ENCODE measurements around the gene CDC42BPB. TPM values are rescaled to one million over a fixed set of nuclear protein-coding genes. Genes with fewer than 3 reads are reported as not detected.

The CDC42BPB gene
- total and polyA plus RNA-seq, 2 of the 13 experiments (the other 11 are each of a cell fraction or from before 2014, with no cell fraction given): 19.7 to 32.3 TPM

- TF ChIP-seq, protein P1, sequence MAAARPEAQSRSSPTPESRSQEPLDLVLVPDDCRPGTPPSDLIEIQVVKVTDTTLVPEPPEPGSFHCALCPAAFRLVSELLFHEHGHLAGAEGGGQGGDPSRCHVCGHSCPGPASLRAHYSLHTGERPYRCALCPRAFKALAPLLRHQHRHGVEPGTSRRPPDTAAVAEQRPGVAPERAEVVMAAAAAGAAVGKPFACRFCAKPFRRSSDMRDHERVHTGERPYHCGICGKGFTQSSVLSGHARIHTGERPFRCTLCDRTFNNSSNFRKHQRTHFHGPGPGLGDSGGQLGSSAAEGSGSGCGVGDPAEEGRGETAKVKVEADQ (CRISPR knock-in tag; IDR thresholded peaks at IDR 0.05; ENCODE audit: borderline replicate concordance): no peak
Observed at GRCh38 chr14:102938191-102938590, 119.2 kb downstream of the CDC42BPB start (continued).

- in situ Hi-C loops (cut with HindIII; ENCODE audit: extremely low pct_ligation_motif_present, low pct_unique_long_range_greater_than_20kb): no loop called here
- WGBS (ENCODE audit: low lambda C conversion rate): 98% methylated on average over 16 of the region's 22 CpGs
- intact Hi-C loops (cut with micrococcal nuclease; ENCODE audit: unreplicated experiment): no loop called here
Observed at GRCh38 chr14:102937331-102938175, 119.8 kb downstream of the CDC42BPB start.

GRCh38 chr14:102935756-102936155 lies 121.6 kb downstream of the CDC42BPB start:
- Histone ChIP-seq H3K4me2 (ENCODE audit: low read depth, low read length) (no peak overlapping the region), H2AFZ (ENCODE audit: low read length) (no peak overlapping the region), H4K20me1 (ENCODE audit: insufficient read depth, low read length) (no peaks in the 10 kb centered on the region), H3K79me2 (ENCODE audit: insufficient read depth, low read length) (no peaks in the 10 kb centered on the region), H3K9me3 (ENCODE audit: low read length) (no peaks in the 10 kb centered on the region), H3K27me3 (ENCODE audit: control insufficient read depth in 1 of 2, insufficient read depth in 2 of 2, low read length in 2 of 2) (no peaks in the 10 kb centered on the region), H3K4me1 (ENCODE audit: insufficient read depth, low read length) (peaks cover 9% of the 10 kb centered on the region; the same call in 1 of the 2 replicates), H3K9ac (ENCODE audit: insufficient read depth, low read depth, low read length) (no peak overlapping the region), H3K27ac (ENCODE audit: extremely low read length, insufficient read depth, low read length) (no peak overlapping the region), H3K4me3 (replicated peaks in 1 of 3; ENCODE audit: insufficient read depth in 1 of 3, low read depth in 2 of 3, low read length in 3 of 3) (no peak overlapping the region), H3K36me3 (replicated peaks in 1 of 2; ENCODE audit: control insufficient read depth in 1 of 2, insufficient read depth in 2 of 2, low read length in 2 of 2) (peaks cover 0 to 5% of the 10 kb centered on the region in 2 experiments; a peak in 2 of 5 replicates)
- BruUV-seq (replicated peaks): no TSS peak
- FAIRE-seq (no peak), DNase-seq (ENCODE audit: low spot score) (no peak), ATAC-seq (no peak)
- intact Hi-C loops (cut with micrococcal nuclease; ENCODE audit: unreplicated experiment) (no loop called here), in situ Hi-C loops (cut with HindIII; ENCODE audit: extremely low pct_ligation_motif_present, low pct_unique_long_range_greater_than_20kb) (no loop called here)
- CTCF ChIA-PET (ENCODE audit: low intra/inter-chr PET ratio, low total read pairs): no interaction called here
- WGBS (ENCODE audit: low lambda C conversion rate): 96% methylated on average over 4 of the region's 4 CpGs
- POLR2A ChIA-PET: interaction anchor here (0.7 kb wide), 1 partner anchor 252 kb away, joined by 3 read pairs; no protein-coding TSS in a partner anchor
- TF ChIP-seq AGO2 (optimal IDR thresholded peaks at IDR 0.05; ENCODE audit: low read depth, low read length): no peak
- no peak for TF ChIP-seq ZNF331 (CRISPR knock-in tag; IDR thresholded peaks at IDR 0.05)
- no peak for TF ChIP-seq GFI1 (CRISPR knock-in tag; IDR thresholded peaks at IDR 0.05; ENCODE audit: borderline replicate concordance)
- TF ChIP-seq PITX1 (CRISPR knock-in tag; IDR thresholded peaks at IDR 0.05): no peak
- TF ChIP-seq HIVEP1 (CRISPR knock-in tag; IDR thresholded peaks at IDR 0.05): no peak
- TF ChIP-seq HCFC1 (IDR thresholded peaks at IDR 0.05; ENCODE audit: low read depth, low read length): no peak
- TF ChIP-seq, protein P2, sequence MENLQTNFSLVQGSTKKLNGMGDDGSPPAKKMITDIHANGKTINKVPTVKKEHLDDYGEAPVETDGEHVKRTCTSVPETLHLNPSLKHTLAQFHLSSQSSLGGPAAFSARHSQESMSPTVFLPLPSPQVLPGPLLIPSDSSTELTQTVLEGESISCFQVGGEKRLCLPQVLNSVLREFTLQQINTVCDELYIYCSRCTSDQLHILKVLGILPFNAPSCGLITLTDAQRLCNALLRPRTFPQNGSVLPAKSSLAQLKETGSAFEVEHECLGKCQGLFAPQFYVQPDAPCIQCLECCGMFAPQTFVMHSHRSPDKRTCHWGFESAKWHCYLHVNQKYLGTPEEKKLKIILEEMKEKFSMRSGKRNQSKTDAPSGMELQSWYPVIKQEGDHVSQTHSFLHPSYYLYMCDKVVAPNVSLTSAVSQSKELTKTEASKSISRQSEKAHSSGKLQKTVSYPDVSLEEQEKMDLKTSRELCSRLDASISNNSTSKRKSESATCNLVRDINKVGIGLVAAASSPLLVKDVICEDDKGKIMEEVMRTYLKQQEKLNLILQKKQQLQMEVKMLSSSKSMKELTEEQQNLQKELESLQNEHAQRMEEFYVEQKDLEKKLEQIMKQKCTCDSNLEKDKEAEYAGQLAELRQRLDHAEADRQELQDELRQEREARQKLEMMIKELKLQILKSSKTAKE (CRISPR knock-in tag; IDR thresholded peaks at IDR 0.05; ENCODE audit: borderline replicate concordance): no peak
- TF ChIP-seq, protein P3, sequence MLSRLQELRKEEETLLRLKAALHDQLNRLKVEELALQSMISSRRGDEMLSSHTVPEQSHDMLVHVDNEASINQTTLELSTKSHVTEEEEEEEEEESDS (CRISPR knock-in tag; IDR thresholded peaks at IDR 0.05; ENCODE audit: borderline replicate concordance): no peak

More at GRCh38 chr14:102937331-102938175, 119.8 kb downstream of the CDC42BPB start:
- Histone ChIP-seq H3K9ac (ENCODE audit: insufficient read depth, low read depth, low read length) (no peak overlapping the region), H4K20me1 (ENCODE audit: insufficient read depth, low read length) (no peaks in the 10 kb centered on the region), H3K4me1 (ENCODE audit: insufficient read depth, low read length) (peaks cover 9% of the 10 kb centered on the region; the same call in 1 of the 2 replicates), H3K4me3 (replicated peaks in 1 of 3; ENCODE audit: insufficient read depth in 1 of 3, low read depth in 2 of 3, low read length in 3 of 3) (no peak overlapping the region), H3K79me2 (ENCODE audit: insufficient read depth, low read length) (no peaks in the 10 kb centered on the region), H3K9me3 (ENCODE audit: low read length) (no peaks in the 10 kb centered on the region), H3K36me3 (replicated peaks in 1 of 2; ENCODE audit: control insufficient read depth in 1 of 2, insufficient read depth in 2 of 2, low read length in 2 of 2) (peaks cover 0 to 5% of the 10 kb centered on the region in 2 experiments; a peak in 2 of 5 replicates), H3K27ac (ENCODE audit: extremely low read length, insufficient read depth, low read length) (no peak overlapping the region), H3K27me3 (ENCODE audit: control insufficient read depth in 1 of 2, insufficient read depth in 2 of 2, low read length in 2 of 2) (no peaks in the 10 kb centered on the region), H3K4me2 (ENCODE audit: low read depth, low read length) (no peak overlapping the region), H2AFZ (ENCODE audit: low read length) (no peak overlapping the region)
- no TSS peak for BruUV-seq (replicated peaks)
- DNase-seq (ENCODE audit: low spot score) (no peak), ATAC-seq (no peak), FAIRE-seq (no peak)
- ChIA-PET CTCF (ENCODE audit: low intra/inter-chr PET ratio, low total read pairs) (no interaction called here), POLR2A (no interaction called here)
- TF ChIP-seq ZNF776 (CRISPR knock-in tag; IDR thresholded peaks at IDR 0.05) (no peak), AGO2 (optimal IDR thresholded peaks at IDR 0.05; ENCODE audit: low read depth, low read length) (peak; percentile 8)
